Measurements from ENCODE around the gene SDK1.

DNA sequence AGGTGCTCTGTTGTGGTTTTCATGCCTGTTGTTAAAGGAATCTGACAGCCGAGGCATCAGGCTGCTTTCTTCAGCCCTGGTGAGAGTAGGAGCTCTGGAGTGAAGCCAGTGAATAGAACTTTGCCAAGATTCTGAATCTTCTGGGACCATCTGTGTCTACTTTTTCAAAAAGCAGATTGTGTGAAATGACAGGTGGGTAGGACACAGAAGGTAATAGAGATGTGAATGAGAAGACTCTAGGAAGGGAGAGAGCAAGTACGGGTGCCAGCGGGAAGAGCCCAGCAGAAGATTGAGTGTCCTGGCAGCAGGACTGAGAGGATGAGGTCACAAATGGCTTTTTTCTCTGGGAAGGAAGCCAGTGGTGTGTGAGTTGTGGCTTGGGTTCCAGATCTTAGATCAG is 429.2 kb downstream of the SDK1 start:
- TF ChIP-seq, protein P1, sequence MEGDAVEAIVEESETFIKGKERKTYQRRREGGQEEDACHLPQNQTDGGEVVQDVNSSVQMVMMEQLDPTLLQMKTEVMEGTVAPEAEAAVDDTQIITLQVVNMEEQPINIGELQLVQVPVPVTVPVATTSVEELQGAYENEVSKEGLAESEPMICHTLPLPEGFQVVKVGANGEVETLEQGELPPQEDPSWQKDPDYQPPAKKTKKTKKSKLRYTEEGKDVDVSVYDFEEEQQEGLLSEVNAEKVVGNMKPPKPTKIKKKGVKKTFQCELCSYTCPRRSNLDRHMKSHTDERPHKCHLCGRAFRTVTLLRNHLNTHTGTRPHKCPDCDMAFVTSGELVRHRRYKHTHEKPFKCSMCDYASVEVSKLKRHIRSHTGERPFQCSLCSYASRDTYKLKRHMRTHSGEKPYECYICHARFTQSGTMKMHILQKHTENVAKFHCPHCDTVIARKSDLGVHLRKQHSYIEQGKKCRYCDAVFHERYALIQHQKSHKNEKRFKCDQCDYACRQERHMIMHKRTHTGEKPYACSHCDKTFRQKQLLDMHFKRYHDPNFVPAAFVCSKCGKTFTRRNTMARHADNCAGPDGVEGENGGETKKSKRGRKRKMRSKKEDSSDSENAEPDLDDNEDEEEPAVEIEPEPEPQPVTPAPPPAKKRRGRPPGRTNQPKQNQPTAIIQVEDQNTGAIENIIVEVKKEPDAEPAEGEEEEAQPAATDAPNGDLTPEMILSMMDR (conservative IDR thresholded peaks at IDR 0.05) = no peak
- TF ChIP-seq ZFX (IDR thresholded peaks at IDR 0.05) = no peak
